SJCRH30 (cell line): Measurements from ENCODE around the gene LEF1. TPM values are rescaled to one million over a fixed set of nuclear protein-coding genes. Genes with fewer than 3 reads are reported as not detected.

Source experiments
- DNase-seq, 2 experiments: peaks; one replicate each; pipeline ENCODE4 v3.0.0-alpha.2; 2015 to 2020
- H3K27ac ChIP-seq: fragments of 250-450 bp; sonication (Bioruptor Pico); 2 replicates; pipeline ENCODE4 v1.5.1; 2020; ENCODE audit warnings: mild to moderate bottlenecking, moderate library complexity
- H3K27me3 ChIP-seq: fragments of 250-450 bp; sonication (Bioruptor Pico); 2 replicates; pipeline ENCODE4 v1.5.1; 2020; ENCODE audit warnings: mild to moderate bottlenecking, moderate library complexity
- H3K36me3 ChIP-seq: fragments of 250-450 bp; sonication (Bioruptor Pico); 2 replicates; pipeline ENCODE4 v1.5.1; 2020; ENCODE audit warnings: mild to moderate bottlenecking, moderate library complexity
- H3K4me1 ChIP-seq: fragments of 250-450 bp; sonication (Bioruptor Pico); 2 replicates; pipeline ENCODE4 v1.5.1; 2020; ENCODE audit warnings: mild to moderate bottlenecking, moderate library complexity
- H3K4me3 ChIP-seq: fragments of 250-450 bp; sonication (Bioruptor Pico); 2 replicates; pipeline ENCODE4 v1.5.1; 2020; ENCODE audit warnings: mild to moderate bottlenecking, moderate library complexity
- H3K9me3 ChIP-seq: fragments of 250-450 bp; sonication (Bioruptor Pico); replicated peaks from 2 replicates; pipeline ENCODE4 v1.5.1; 2020; ENCODE audit warnings: mild to moderate bottlenecking, moderate library complexity
- total RNA-seq: library from RNA; depleted of rRNA; stranded (reverse); fragments of >200 nt; shearing (Covaris generic); gene quantifications from 2 replicates; pipeline ENCODE4 v1.2.3, GENCODE V29; 2014

LEF1 gene
- total RNA-seq, 1 experiment from 2014 or later, result 84.4 TPM

DNA sequence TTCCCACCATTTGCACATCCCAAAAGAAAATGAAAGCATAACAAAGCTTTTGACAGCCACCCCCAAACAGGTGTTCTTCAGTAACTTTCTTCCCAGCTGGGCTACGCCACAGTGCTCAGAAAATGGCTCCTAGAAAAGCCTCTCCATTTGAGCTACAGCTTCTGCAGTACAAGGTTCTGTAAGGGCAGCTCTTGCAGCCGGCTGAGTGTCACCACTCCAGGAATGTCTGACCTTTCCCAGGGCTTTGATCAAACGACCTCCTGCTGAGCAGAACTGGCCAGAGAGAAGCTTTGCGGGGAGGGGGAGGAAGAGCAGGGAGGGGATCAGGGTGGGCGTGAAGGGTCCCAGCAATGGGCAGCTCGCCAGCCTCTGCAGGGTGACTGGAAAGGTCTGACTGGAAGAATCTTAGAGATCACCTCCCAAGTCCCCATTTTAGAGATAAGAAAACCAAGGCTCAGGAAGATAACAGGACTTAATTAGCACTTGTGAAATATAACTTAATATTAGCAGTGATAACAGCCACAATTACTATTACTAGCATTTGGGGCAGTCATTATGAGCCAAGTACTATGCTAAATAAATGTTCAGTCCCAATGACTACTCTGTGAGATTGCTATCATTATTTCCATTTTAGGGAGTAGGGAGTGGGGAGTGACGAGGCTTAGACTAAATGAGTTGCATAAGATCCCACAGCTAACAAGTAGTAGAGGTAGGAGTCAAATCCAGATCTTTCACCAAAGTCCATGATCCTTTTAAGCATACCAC lies 51.1 kb downstream of the LEF1 start:
- peak; percentile 4 to 12 for DNase-seq
- Histone ChIP-seq H3K9me3 (no peaks in the 10 kb centered on the region), H3K27ac (no peak overlapping the region), H3K27me3 (no peaks in the 10 kb centered on the region), H3K36me3 (no peaks in the 10 kb centered on the region), H3K4me3 (no peak overlapping the region), H3K4me1 (no peaks in the 10 kb centered on the region)

DNA sequence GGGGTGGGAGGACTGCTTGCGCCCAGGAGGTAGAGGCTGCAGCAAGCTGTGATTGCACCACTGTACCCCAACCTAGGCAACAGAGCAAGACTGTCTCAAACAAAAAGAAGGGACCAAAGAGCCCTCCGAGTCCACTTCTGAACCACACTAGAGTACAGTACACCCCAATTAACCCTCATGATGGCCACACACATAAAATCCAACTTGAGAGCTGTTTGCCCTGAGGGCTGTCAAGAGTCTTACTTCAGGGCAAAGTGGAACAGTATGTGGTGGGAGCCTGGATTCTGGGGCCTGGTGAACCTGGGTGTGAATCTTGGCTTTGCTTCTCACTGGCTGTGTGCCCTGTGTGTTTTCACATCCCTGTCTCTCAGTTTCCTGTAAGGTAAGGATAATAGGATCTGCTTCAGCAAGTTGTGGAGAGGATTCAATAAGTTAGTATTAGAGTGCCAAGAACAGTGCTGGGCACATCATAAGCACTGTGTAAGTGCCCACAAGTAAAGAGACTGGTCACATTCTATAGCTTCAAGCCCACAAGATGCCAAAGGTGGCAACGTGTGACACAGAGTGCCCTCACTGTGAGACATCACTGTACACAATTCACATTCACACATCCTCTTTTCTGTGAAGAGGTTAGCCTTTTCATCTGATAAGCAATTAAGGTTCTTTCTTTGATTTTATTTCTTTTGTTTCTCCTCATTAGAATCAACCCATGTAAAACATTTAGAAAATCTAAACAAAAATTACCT lies 52.1 kb downstream of the LEF1 start:
- Histone ChIP-seq H3K9me3 (no peaks in the 10 kb centered on the region), H3K4me1 (no peaks in the 10 kb centered on the region), H3K27me3 (no peaks in the 10 kb centered on the region), H3K36me3 (no peaks in the 10 kb centered on the region), H3K4me3 (no peak overlapping the region), H3K27ac (no peak overlapping the region)
- DNase-seq, result no peak

DNA sequence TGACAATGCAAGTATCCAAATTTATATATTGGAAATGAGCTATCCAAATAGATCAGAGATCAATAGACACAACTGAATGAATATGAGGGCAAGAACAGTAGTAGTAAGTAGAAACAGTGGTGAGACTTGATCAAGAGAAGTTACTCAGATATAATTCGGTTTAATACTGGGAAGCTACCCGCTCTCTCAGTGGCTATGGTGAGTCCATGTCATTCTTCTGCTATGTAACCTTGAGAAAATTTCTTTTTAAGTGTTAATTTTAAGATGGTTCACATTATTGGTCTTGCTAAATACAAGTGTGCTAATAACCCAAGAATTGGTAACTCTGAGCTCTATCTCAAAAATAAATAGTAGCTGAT lies 53.6 kb downstream of the LEF1 start:
- H3K9me3 ChIP-seq, result no peaks in the 10 kb centered on the region
- no peaks in the 10 kb centered on the region for H3K4me1 ChIP-seq
- no peak overlapping the region for H3K27ac ChIP-seq
- H3K27me3 ChIP-seq, result no peaks in the 10 kb centered on the region
- H3K36me3 ChIP-seq, result no peaks in the 10 kb centered on the region
- H3K4me3 ChIP-seq, result no peak overlapping the region
- no peak for DNase-seq

DNA sequence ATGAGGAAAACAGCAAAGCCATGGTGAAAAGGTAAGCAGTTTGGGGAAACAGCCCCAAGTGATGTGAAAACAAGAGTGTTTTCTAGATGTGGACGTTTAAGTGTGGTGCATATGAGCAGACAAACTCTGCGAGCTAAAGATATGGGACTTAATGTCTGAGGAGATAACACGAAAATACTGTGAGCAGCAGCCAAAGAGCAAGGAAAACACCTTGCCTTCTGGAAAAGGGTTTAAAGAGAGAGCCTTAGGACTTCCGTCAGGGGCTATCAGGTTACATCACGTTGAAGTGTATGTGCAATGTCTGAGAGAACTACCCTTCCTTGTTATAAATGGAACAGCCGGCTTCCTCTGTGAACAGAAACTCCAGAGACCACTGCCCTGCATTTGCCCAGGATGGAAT lies 54.2 kb downstream of the LEF1 start:
- peak in 1 of 2 experiments; percentile 46 for DNase-seq
- H3K9me3 ChIP-seq, result no peaks in the 10 kb centered on the region
- no peaks in the 10 kb centered on the region for H3K27me3 ChIP-seq
- H3K36me3 ChIP-seq, result no peaks in the 10 kb centered on the region
- no peak overlapping the region for H3K4me3 ChIP-seq
- no peaks in the 10 kb centered on the region for H3K4me1 ChIP-seq
- H3K27ac ChIP-seq, result no peak overlapping the region

DNA sequence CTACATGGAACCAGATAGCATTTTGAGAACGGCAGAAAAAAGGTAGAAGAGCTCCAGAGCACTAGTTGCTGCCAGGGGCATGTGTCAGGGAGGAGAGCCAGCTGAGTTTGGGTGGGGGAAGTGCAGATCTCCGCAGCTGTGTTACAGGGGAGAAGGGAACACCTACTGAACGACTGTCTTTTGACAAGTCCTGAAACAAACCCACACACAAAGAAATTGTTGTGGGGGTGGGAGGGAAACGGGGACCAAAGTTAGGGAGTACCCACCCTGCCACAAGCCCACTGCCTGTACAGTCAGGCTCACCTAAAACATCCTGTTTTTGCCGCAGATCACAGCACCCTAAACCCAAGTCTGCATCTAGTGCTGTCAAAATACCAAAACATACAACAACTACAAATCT lies 55.5 kb downstream of the LEF1 start:
- Histone ChIP-seq H3K27me3 (no peaks in the 10 kb centered on the region), H3K9me3 (no peaks in the 10 kb centered on the region), H3K36me3 (no peaks in the 10 kb centered on the region), H3K4me3 (no peak overlapping the region), H3K27ac (no peak overlapping the region), H3K4me1 (no peaks in the 10 kb centered on the region)
- DNase-seq, result no peak

DNA sequence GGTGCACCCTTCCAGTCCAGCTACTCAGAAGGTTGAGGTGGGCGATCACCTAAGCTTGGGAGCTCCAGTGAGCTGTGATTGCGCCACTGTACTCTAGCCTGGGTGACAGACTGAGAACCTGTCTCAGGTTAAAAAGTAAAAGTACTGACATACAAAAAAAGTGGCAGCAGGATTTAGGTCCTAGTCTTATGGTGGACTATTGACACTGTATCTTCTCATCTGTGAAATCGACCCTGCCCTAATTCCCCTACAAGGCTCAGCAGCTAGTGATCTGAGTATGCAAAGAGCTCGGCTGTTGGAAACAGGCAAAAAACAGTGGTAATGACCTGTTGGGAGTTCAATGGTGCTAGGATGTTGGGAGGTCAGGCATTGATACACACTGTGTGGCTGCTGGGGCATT lies 57.0 kb downstream of the LEF1 start:
- Histone ChIP-seq H3K4me1 (no peaks in the 10 kb centered on the region), H3K27ac (no peak overlapping the region), H3K4me3 (no peak overlapping the region), H3K36me3 (no peaks in the 10 kb centered on the region), H3K27me3 (no peaks in the 10 kb centered on the region), H3K9me3 (no peaks in the 10 kb centered on the region)
- no peak for DNase-seq

DNA sequence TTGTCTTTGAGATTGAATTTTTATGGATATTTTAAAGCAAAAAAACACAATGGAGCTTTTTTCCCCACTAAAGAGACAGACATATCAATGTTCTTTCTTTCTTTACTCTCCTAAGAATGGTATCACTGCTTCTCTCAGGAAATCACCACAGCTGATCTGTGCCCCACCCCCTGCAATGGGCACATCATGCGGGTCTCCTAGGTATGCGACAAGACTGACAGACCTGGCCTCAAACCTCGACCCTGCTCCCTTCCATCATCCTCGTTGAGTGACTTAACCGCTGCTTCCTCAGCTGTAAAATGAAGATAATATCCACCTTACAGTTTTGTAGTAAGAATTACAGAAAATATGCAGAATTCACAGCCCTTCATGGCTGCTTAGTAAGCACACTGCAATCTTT lies 58.3 kb downstream of the LEF1 start:
- no peak for DNase-seq
- Histone ChIP-seq H3K27me3 (no peaks in the 10 kb centered on the region), H3K4me3 (no peak overlapping the region), H3K4me1 (no peaks in the 10 kb centered on the region), H3K27ac (no peak overlapping the region), H3K36me3 (no peaks in the 10 kb centered on the region), H3K9me3 (no peaks in the 10 kb centered on the region)

DNA sequence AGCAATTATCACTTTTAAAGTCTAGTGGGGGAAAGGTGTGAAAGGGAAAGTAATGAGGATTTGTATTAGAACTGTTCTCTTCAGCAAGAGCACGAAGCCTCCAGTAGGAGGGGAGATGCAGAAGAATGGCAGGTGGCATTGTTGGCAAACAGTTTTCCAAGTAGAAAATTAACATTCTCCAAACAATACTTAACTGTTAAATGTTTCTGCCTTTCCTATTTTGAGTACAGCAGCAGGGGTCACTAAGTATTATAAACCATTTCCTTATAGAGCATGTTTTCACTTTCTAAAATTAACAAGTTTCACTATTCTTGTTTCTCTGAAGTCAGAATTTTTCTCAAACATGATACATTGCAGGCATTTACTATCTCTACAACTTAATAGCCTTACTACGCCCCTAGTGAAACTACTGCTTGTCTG lies 58.7 kb downstream of the LEF1 start:
- H3K27me3 ChIP-seq, result no peaks in the 10 kb centered on the region
- no peaks in the 10 kb centered on the region for H3K9me3 ChIP-seq
- no peak overlapping the region for H3K27ac ChIP-seq
- DNase-seq, result no peak
- H3K4me1 ChIP-seq, result no peaks in the 10 kb centered on the region
- no peak overlapping the region for H3K4me3 ChIP-seq
- H3K36me3 ChIP-seq, result no peaks in the 10 kb centered on the region

DNA sequence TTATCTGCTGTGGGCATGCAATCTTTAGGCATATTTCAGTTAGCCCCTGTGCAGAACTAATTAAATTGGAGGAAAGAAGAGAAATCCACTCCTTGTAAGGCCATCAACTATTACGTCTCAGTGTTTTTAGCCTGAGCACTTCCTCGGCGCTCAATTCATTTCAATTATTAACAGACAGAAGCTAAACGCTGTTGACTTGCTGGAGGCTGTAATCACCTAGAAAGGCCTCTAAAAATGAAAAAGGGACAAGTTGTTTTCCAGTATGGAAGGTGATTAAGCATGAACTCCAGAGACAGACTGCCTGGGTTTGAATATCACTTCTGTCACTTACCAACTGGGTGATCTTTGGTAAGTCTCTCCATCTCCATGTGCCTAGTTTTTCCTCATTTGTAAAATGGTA lies 59.6 kb downstream of the LEF1 start:
- no peaks in the 10 kb centered on the region for H3K4me1 ChIP-seq
- no peaks in the 10 kb centered on the region for H3K9me3 ChIP-seq
- no peak for DNase-seq
- no peak overlapping the region for H3K4me3 ChIP-seq
- H3K27me3 ChIP-seq, result no peaks in the 10 kb centered on the region
- no peaks in the 10 kb centered on the region for H3K36me3 ChIP-seq
- no peak overlapping the region for H3K27ac ChIP-seq

DNA sequence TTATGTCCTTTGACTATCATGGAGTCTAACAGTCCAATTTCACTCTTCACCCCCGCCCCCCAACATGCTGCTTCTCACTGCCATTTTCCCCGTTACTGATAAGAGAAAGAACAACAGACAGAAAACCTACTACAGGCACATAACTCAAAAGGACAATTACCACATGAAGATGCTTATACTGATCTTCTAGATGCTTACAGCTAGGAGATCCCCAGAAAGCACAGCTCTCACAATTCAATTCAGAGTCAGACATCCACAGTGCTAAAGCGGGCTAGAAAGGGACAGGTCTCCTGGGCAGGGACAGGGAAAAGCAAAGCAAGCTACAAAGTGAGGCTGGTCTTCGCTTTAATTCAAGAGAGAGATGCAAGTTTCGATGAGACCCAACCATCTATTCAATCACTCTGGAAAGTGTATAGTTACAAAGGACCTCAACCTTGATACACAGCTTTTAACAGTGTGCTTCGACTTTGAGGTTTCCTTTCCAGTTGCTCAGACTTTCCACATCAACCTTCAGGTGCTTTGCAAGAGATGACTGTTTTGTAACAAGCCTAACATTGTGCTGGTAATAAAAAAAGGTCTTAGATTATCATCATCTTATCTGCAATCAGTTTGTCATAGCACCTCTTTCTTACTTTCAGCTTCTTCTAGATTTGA lies 60.9 kb downstream of the LEF1 start:
- Histone ChIP-seq H3K4me3 (no peak overlapping the region), H3K27ac (no peak overlapping the region), H3K9me3 (no peaks in the 10 kb centered on the region), H3K36me3 (no peaks in the 10 kb centered on the region), H3K27me3 (no peaks in the 10 kb centered on the region), H3K4me1 (no peaks in the 10 kb centered on the region)
- DNase-seq, result no peak

DNA sequence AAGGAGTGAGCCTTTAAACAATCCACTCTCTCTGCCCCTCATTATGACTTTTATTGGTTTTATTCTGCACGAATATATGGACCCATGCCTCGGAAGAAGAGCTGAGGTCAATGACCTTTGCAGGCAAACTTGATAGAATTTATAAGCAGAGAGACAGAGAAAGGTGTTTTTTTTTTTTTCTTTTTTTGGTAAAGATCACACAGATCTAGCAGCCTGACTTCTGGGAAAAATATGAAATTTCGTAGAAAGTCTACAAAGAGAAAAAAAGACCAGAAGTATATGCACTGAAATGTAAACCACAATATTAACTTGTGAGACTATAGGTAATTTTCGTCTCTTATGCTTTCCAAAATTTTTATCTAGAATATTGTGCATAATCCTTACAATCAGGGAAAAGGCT lies 61.6 kb downstream of the LEF1 start:
- Histone ChIP-seq H3K4me3 (no peak overlapping the region), H3K4me1 (no peaks in the 10 kb centered on the region), H3K36me3 (no peaks in the 10 kb centered on the region), H3K27ac (no peak overlapping the region), H3K9me3 (no peaks in the 10 kb centered on the region), H3K27me3 (no peaks in the 10 kb centered on the region)
- DNase-seq, result no peak

DNA sequence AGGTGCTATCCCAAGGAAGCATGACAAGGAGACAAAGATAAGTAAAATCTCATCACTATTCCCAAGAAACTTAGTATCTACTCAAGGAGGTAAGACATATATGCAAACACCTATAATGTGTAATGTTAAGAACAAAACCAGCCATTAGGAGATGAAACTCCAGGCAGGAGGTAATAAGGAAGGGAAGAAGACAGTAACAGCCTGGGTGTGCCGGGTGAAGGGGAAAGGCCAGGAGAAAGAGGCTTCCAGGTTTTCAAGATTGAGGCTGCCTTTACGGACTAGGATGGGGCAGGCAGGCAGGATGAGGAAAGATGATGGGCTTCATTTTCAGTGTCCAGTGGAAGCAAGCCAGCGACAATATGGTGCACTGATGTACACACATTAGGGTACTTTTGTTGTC lies 62.5 kb downstream of the LEF1 start:
- no peak for DNase-seq
- Histone ChIP-seq H3K9me3 (no peaks in the 10 kb centered on the region), H3K27me3 (no peaks in the 10 kb centered on the region), H3K4me3 (no peak overlapping the region), H3K36me3 (no peaks in the 10 kb centered on the region), H3K27ac (no peak overlapping the region), H3K4me1 (no peaks in the 10 kb centered on the region)

DNA sequence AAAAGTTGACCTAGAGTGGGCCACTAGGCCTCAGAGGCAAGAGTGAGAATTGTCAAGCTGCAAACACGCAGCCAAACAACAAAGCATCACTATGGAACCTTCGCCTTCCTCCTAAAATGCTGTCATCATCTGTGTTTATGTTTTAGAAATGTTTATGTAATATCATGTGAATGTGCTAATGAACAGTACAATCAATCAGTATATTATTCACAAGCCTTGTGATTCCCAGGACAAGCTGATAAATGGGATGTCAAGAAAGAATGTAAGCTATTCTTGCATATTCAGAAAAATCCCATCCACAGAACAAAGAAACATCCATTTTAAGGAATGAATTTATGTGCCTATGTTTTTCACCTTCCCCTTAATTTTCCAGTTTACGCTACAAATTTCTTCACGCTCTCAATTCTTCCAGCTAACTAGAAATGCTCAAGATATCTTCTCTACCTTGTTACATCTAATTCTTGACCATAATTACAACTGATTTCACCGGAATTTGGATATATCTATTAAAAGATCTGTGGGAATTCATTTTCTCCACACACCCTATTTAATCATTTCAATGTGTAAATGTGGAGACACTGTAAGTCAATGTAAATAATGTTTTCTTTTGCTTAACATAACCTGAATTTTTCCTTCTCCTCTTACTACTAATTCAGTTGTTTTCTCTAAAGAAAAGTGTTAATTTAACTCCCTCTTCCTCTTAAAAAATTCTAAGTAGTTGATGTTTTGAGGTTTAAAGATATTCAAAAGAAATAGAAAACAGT lies 65.5 kb downstream of the LEF1 start:
- DNase-seq, result no peak
- Histone ChIP-seq H3K27ac (no peak overlapping the region), H3K9me3 (no peaks in the 10 kb centered on the region), H3K27me3 (no peaks in the 10 kb centered on the region), H3K4me3 (no peak overlapping the region), H3K4me1 (peaks cover 14% of the 10 kb centered on the region), H3K36me3 (no peaks in the 10 kb centered on the region)

DNA sequence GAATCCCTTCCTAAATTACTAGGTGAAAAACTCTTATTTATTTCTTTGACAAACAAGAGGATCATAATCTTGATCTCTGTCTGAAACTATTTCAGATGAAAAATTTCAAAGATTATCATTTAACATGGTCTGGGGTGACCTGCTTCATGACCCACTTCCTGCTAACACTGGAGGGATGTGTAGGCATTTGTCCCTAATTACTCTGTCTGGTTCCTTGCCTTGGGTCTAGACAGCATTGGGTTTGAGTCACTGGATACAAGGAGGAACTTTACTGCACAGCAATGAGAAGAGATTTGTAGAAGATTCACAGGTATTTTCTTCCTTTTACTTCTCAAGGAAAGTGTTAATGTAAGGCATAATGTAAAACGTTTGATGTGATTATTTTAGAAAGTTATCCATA lies 67.9 kb downstream of the LEF1 start:
- Histone ChIP-seq H3K9me3 (no peaks in the 10 kb centered on the region), H3K27me3 (no peaks in the 10 kb centered on the region), H3K36me3 (no peaks in the 10 kb centered on the region), H3K27ac (peak overlapping the region; percentile 69), H3K4me1 (peaks cover 14% of the 10 kb centered on the region), H3K4me3 (no peak overlapping the region)
- peak in 1 of 2 experiments; percentile 36 for DNase-seq

DNA sequence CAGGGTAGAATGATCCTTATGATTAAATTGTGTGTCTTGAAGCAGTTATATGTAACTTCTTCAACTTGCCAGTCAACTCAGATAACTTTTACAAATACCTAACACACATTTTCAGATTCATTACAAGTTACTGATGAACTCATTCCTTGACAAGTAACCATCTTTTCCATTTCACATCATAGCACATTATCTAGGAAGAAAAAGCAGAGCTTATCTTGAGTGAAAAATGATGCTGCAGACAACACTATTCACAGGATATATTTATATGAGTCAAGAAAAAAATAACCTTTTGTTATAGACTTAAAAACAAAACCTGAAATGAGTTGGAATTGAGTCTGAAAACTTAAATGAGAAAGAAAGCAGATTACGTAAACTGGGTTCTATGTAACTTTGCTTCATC lies 68.9 kb downstream of the LEF1 start:
- Histone ChIP-seq H3K36me3 (no peaks in the 10 kb centered on the region), H3K9me3 (no peaks in the 10 kb centered on the region), H3K27me3 (no peaks in the 10 kb centered on the region), H3K4me1 (peaks cover 14% of the 10 kb centered on the region), H3K4me3 (no peak overlapping the region), H3K27ac (peak overlapping the region; percentile 69)
- no peak for DNase-seq
